Measurements from ENCODE around the gene TPRX2.

DNA sequence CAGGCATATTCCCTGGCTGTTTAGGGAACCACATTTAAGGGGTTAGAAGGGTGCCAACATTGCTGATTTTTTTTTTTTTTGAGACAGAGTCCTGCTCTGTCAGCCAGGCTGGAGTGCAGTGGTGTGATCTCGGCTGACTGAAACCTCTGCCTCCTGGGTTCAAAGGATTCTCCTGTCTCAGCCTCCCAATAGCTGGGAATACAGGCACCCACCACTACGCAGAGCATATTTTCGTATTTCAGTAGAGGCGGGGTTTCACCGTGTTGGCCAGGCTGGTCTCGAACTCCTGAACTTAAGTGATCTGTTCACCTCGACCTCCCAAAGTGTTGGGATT, 45.1 kb upstream of the TPRX2 start:
- TF ChIP-seq YY1 (IDR thresholded peaks at IDR 0.05; ENCODE audit: low read depth, low read length) (no peak), EGR1 (IDR thresholded peaks at IDR 0.05; ENCODE audit: borderline replicate concordance, low read depth, low read length) (no peak), RFX5 (IDR thresholded peaks at IDR 0.05; ENCODE audit: borderline replicate concordance, low read depth, low read length) (no peak), CHD2 (IDR thresholded peaks at IDR 0.05; ENCODE audit: low read length) (no peak), CREB1 (IDR thresholded peaks at IDR 0.05) (no peak), CEBPB (IDR thresholded peaks at IDR 0.05; ENCODE audit: low read depth, low read length) (no peak), CBX5 (IDR thresholded peaks at IDR 0.05; ENCODE audit: low read depth, low read length) (no peak)
- TF ChIP-seq, protein P1, sequence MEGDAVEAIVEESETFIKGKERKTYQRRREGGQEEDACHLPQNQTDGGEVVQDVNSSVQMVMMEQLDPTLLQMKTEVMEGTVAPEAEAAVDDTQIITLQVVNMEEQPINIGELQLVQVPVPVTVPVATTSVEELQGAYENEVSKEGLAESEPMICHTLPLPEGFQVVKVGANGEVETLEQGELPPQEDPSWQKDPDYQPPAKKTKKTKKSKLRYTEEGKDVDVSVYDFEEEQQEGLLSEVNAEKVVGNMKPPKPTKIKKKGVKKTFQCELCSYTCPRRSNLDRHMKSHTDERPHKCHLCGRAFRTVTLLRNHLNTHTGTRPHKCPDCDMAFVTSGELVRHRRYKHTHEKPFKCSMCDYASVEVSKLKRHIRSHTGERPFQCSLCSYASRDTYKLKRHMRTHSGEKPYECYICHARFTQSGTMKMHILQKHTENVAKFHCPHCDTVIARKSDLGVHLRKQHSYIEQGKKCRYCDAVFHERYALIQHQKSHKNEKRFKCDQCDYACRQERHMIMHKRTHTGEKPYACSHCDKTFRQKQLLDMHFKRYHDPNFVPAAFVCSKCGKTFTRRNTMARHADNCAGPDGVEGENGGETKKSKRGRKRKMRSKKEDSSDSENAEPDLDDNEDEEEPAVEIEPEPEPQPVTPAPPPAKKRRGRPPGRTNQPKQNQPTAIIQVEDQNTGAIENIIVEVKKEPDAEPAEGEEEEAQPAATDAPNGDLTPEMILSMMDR (IDR thresholded peaks at IDR 0.05; ENCODE audit: control extremely low read depth in 1 of 3, insufficient read depth in 1 of 3, low read depth in 1 of 3, low read length in 3 of 3) = no peak

Measured in H1 (cell line).